ENCODE measurements around the gene SLC18A3.

Gene SLC18A3

GRCh38 chr10:49624629-49625028 is 14.5 kb downstream of the SLC18A3 start:
- TF ChIP-seq MAX (IDR thresholded peaks at IDR 0.05) (no peak), NFIC (IDR thresholded peaks at IDR 0.05) (no peak), FOXM1 (IDR thresholded peaks at IDR 0.05; ENCODE audit: borderline replicate concordance, low read depth) (no peak), CEBPB (IDR thresholded peaks at IDR 0.05) (no peak), REST (IDR thresholded peaks at IDR 0.05; ENCODE audit: low read depth) (no peak)

GRCh38 chr10:49625411-49625810 is 15.3 kb downstream of the SLC18A3 start:
- TF ChIP-seq USF1 (IDR thresholded peaks at IDR 0.05) (no peak), MAX (IDR thresholded peaks at IDR 0.05) (no peak)

GRCh38 chr10:49627038-49627437 is 16.9 kb downstream of the SLC18A3 start:
- no peak for TF ChIP-seq TEAD4 (IDR thresholded peaks at IDR 0.05)
- TF ChIP-seq ZBTB7A (IDR thresholded peaks at IDR 0.05; ENCODE audit: low read depth) = no peak
- no peak for TF ChIP-seq CREB1 (IDR thresholded peaks at IDR 0.05; ENCODE audit: low read depth)
- TF ChIP-seq REST (IDR thresholded peaks at IDR 0.05; ENCODE audit: low read depth) = no peak
- TF ChIP-seq CEBPB (IDR thresholded peaks at IDR 0.05) = no peak
- TF ChIP-seq EP300 (IDR thresholded peaks at IDR 0.05; ENCODE audit: borderline replicate concordance) = no peak
- no peak for TF ChIP-seq USF1 (IDR thresholded peaks at IDR 0.05)
- TF ChIP-seq YY1 (IDR thresholded peaks at IDR 0.05; ENCODE audit: low read depth) = no peak
- no peak for TF ChIP-seq MAX (IDR thresholded peaks at IDR 0.05)
- TF ChIP-seq NFIC (IDR thresholded peaks at IDR 0.05) = no peak
- no peak for TF ChIP-seq EGR1 (IDR thresholded peaks at IDR 0.05)
- TF ChIP-seq FOXM1 (IDR thresholded peaks at IDR 0.05; ENCODE audit: borderline replicate concordance, low read depth) = no peak

- TF ChIP-seq USF1 (IDR thresholded peaks at IDR 0.05) (no peak), TAF1 (IDR thresholded peaks at IDR 0.05; ENCODE audit: low read depth) (no peak), YY1 (IDR thresholded peaks at IDR 0.05; ENCODE audit: low read depth) (no peak), EP300 (IDR thresholded peaks at IDR 0.05; ENCODE audit: borderline replicate concordance) (no peak), MAX (IDR thresholded peaks at IDR 0.05) (no peak), CREB1 (IDR thresholded peaks at IDR 0.05; ENCODE audit: low read depth) (no peak), NFIC (IDR thresholded peaks at IDR 0.05) (no peak), REST (IDR thresholded peaks at IDR 0.05; ENCODE audit: low read depth) (no peak), TCF12 (IDR thresholded peaks at IDR 0.05; ENCODE audit: low read depth) (no peak), EGR1 (IDR thresholded peaks at IDR 0.05) (no peak), RAD21 (IDR thresholded peaks at IDR 0.05; ENCODE audit: low read depth) (no peak), ZBTB7A (IDR thresholded peaks at IDR 0.05; ENCODE audit: low read depth) (no peak), FOXM1 (IDR thresholded peaks at IDR 0.05; ENCODE audit: borderline replicate concordance, low read depth) (no peak), TEAD4 (IDR thresholded peaks at IDR 0.05) (no peak), CEBPB (IDR thresholded peaks at IDR 0.05) (no peak)
Measured at GRCh38 chr10:49627644-49628247, 17.6 kb downstream of the SLC18A3 start.
